SK-N-SH treated with all-trans-retinoic acid at 6 μM for 48 hours (cell line): ENCODE data around the gene SYNE1.

Source experiments
- ARNTL ChIP-seq: fragments of 450-650 bp; formaldehyde crosslinking; IDR thresholded peaks from 2 replicates; pipeline ENCODE4 v1.5.0; 2020; ENCODE audit warnings: low read depth, mild to moderate bottlenecking, moderate library complexity, borderline replicate concordance
- BACH2 ChIP-seq: fragments of 250-450 bp; sonication (Bioruptor Pico); IDR thresholded peaks from 2 replicates; pipeline ENCODE4 v1.9.0; 2021; ENCODE audit warnings: mild to moderate bottlenecking, borderline replicate concordance
- OSR1 ChIP-seq: fragments of 250-450 bp; sonication (Bioruptor Pico); IDR thresholded peaks from 2 replicates; pipeline ENCODE4 v1.8.0; 2022; ENCODE audit warnings: moderate library complexity, mild to moderate bottlenecking, inconsistent platforms
- PPARA ChIP-seq: fragments of 250-450 bp; sonication (Bioruptor Pico); IDR thresholded peaks from 2 replicates; pipeline ENCODE4 v1.5.0; 2020; ENCODE audit warnings: mild to moderate bottlenecking, borderline replicate concordance
- RARB ChIP-seq: fragments of 250-450 bp; sonication (Bioruptor Pico); IDR thresholded peaks from 2 replicates; pipeline ENCODE4 v1.8.0; 2021; ENCODE audit warnings: mild to moderate bottlenecking, moderate library complexity
- SNAI2 ChIP-seq: fragments of 250-450 bp; sonication (Bioruptor Pico); IDR thresholded peaks from 2 replicates; pipeline ENCODE4 v1.5.0; 2020; ENCODE audit warnings: mild to moderate bottlenecking, moderate library complexity
- TCF4 ChIP-seq: fragments of 250-450 bp; sonication (Bioruptor Pico); IDR thresholded peaks from 2 replicates; pipeline ENCODE4 v1.8.0; 2021; ENCODE audit warnings: mild to moderate bottlenecking, moderate library complexity, borderline replicate concordance
- TOX ChIP-seq: fragments of 250-450 bp; sonication (Bioruptor Pico); IDR thresholded peaks from 2 replicates; pipeline ENCODE4 v1.8.0; 2021; ENCODE audit warnings: mild to moderate bottlenecking, moderate library complexity, borderline replicate concordance
- ZC3H10 ChIP-seq: fragments of 250-450 bp; sonication (Bioruptor Pico); IDR thresholded peaks from 2 replicates; pipeline ENCODE4 v1.5.1; 2021; ENCODE audit warnings: mild to moderate bottlenecking, moderate library complexity
- ZFP3 ChIP-seq: fragments of 250-450 bp; sonication (Bioruptor Pico); IDR thresholded peaks from 2 replicates; pipeline ENCODE4 v1.5.0; 2020; ENCODE audit warnings: mild to moderate bottlenecking, moderate library complexity
- ZNF565 ChIP-seq: fragments of 450-650 bp; formaldehyde crosslinking; conservative IDR thresholded peaks from 2 replicates; pipeline ENCODE4 v1.5.0; 2020; ENCODE audit warnings: low read depth, mild to moderate bottlenecking, moderate library complexity
- ZNF70 ChIP-seq: fragments of 450-650 bp; formaldehyde crosslinking; IDR thresholded peaks from 2 replicates; pipeline ENCODE4 v1.5.0; 2020; ENCODE audit warnings: mild to moderate bottlenecking, moderate library complexity
- TF ChIP-seq, protein P1 (sequence below): fragments of 250-450 bp; sonication (Bioruptor Pico); IDR thresholded peaks from 2 replicates; pipeline ENCODE4 v1.8.0; 2020; ENCODE audit warnings: mild to moderate bottlenecking, moderate library complexity, borderline replicate concordance
- TF ChIP-seq, protein P2 (sequence below): fragments of 250-450 bp; sonication (Bioruptor Pico); IDR thresholded peaks from 2 replicates; pipeline ENCODE4 v1.8.0; 2021; ENCODE audit warnings: low read depth, mild to moderate bottlenecking, moderate library complexity, borderline replicate concordance

DNA sequence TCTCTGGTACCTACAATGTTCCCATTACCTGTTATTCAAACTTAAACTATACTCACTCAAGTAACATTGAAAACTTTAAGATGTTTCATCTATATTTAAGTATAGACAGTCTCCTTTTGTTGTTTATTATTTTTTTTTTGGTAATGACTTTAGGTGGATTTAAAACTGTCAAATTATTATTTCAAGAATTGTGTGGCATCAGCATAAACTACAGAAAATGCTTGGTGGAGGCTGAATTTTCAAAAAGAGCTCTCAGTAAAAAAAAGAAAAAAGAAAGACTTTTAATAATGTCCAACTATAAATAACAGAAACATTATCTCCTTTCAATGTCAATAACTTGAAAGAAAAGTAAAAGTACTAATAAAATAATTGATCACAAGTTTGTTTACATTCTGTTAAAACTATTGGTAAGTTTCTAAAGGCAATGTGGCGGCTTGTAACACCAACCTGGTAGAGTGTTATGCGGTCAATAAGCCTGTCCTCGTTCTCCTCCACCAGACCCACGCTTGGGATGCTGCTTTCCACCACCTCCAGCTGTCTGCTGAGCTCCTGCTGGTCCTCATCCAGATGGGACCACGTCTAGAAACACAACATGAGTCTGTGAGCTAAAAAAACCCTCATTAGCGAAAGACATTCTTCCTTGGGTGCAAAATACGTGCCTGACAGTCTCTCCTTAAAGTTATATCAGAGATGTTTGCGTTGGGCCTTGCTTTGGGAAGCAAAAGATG lies 400.6 kb downstream of the SYNE1 start:
- TF ChIP-seq OSR1 (CRISPR knock-in tag) = no peak
- TF ChIP-seq, protein P1, sequence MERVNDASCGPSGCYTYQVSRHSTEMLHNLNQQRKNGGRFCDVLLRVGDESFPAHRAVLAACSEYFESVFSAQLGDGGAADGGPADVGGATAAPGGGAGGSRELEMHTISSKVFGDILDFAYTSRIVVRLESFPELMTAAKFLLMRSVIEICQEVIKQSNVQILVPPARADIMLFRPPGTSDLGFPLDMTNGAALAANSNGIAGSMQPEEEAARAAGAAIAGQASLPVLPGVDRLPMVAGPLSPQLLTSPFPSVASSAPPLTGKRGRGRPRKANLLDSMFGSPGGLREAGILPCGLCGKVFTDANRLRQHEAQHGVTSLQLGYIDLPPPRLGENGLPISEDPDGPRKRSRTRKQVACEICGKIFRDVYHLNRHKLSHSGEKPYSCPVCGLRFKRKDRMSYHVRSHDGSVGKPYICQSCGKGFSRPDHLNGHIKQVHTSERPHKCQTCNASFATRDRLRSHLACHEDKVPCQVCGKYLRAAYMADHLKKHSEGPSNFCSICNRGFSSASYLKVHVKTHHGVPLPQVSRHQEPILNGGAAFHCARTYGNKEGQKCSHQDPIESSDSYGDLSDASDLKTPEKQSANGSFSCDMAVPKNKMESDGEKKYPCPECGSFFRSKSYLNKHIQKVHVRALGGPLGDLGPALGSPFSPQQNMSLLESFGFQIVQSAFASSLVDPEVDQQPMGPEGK (CRISPR knock-in tag) = no peak
- TF ChIP-seq ARNTL = no peak
- TF ChIP-seq ZC3H10 (CRISPR knock-in tag) = no peak
- no peak for TF ChIP-seq TOX (CRISPR knock-in tag)
- no peak for TF ChIP-seq BACH2
- TF ChIP-seq ZNF565 (CRISPR knock-in tag) = no peak
- no peak for TF ChIP-seq ZNF70
- TF ChIP-seq PPARA (CRISPR knock-in tag) = no peak
- no peak for TF ChIP-seq ZFP3 (CRISPR knock-in tag)
- TF ChIP-seq TCF4 = no peak
- no peak for TF ChIP-seq SNAI2
- TF ChIP-seq RARB (CRISPR knock-in tag) = no peak
- TF ChIP-seq, protein P2, sequence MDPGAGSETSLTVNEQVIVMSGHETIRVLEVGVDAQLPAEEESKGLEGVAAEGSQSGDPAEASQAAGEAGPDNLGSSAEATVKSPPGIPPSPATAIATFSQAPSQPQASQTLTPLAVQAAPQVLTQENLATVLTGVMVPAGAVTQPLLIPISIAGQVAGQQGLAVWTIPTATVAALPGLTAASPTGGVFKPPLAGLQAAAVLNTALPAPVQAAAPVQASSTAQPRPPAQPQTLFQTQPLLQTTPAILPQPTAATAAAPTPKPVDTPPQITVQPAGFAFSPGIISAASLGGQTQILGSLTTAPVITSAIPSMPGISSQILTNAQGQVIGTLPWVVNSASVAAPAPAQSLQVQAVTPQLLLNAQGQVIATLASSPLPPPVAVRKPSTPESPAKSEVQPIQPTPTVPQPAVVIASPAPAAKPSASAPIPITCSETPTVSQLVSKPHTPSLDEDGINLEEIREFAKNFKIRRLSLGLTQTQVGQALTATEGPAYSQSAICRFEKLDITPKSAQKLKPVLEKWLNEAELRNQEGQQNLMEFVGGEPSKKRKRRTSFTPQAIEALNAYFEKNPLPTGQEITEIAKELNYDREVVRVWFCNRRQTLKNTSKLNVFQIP (CRISPR knock-in tag) = no peak
